C4-2B (cell line): ENCODE data around the gene DDX27.

Experiments used
- H3K27ac ChIP-seq: fragments of 450-650 bp; 2 replicates; pipeline ENCODE4 v1.5.1; 2017
- CTCF ChIP-seq: fragments of 450-650 bp; conservative IDR thresholded peaks from 2 replicates; pipeline ENCODE4 v1.5.1; 2017; ENCODE audit warnings: mild to moderate bottlenecking
- ZFX ChIP-seq: fragments of 450-650 bp; IDR thresholded peaks from 2 replicates; pipeline ENCODE4 v1.6.1; 2017

Gene DDX27

GRCh38 chr20:49229381-49229780 lies 10.2 kb downstream of the DDX27 start:
- no peak overlapping the region for H3K27ac ChIP-seq

DNA sequence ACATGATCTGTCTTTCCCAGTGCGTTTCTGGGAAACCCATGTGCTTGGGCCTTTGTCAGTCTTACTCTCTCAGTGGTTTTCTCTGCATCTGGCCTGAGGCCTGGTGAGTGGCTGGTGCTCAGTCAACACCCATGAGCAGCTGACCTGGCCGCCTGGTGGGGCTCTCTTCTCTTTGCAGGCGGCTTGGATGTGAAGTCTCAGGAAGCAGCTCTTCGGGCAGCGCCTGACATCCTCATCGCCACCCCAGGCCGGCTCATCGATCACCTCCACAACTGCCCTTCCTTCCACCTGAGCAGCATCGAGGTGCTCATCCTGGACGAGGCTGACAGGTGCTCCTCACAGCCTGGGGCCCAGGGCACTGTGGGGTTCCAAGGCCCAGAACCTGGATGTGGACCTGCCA lies 10.8 kb downstream of the DDX27 start:
- no peak overlapping the region for H3K27ac ChIP-seq
- TF ChIP-seq CTCF, result no peak
- no peak for TF ChIP-seq ZFX

More at GRCh38 chr20:49229381-49229780, 10.2 kb downstream of the DDX27 start:
- TF ChIP-seq CTCF (no peak), ZFX (no peak)

- H3K27ac ChIP-seq, result no peak overlapping the region
- TF ChIP-seq ZFX (no peak), CTCF (no peak)
These were observed 11.4 kb downstream of the DDX27 start for GRCh38 chr20:49230561-49231133.

DNA sequence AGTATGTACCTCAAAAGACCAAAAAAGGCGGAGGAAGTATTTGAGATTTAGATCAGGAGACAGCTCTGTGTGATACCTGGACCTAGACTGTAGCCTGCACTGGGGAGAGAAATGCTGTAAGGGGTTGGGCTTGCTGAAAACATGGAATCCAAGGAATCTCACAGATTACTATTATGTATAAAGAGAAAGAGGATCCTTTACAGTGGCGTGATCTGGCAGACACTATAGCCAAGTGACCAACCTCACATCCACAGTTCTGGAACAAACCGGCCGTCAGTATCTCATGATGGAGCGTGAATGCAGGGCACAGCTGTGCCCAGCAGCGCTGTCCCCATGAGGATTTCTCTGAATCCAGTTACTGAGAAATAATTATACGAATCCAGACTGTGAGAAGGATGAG lies 12.3 kb downstream of the DDX27 start:
- H3K27ac ChIP-seq, result no peak overlapping the region
- TF ChIP-seq CTCF (no peak), ZFX (no peak)

- TF ChIP-seq ZFX (no peak), CTCF (no peak)
- no peak overlapping the region for H3K27ac ChIP-seq
These were observed 14.0 kb downstream of the DDX27 start for GRCh38 chr20:49233226-49233625.

DNA sequence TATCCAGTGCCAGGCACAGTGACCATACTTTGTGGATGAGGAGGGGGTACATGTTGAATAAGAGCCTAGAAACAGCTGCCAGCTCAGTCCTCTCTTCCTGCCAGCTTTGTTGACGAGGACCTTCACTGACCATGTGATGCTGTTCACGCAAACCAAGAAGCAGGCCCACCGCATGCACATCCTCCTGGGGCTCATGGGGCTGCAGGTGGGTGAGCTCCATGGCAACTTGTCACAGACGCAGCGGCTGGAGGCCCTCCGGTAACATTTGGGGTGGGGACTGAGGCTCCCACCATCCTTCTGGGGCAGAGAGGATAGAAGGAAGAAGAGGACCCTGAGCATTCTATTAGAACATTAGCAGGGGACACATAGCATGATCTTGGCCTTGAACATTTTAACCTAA lies 15.6 kb downstream of the DDX27 start:
- TF ChIP-seq CTCF (no peak), ZFX (no peak)
- H3K27ac ChIP-seq, result no peak overlapping the region

DNA sequence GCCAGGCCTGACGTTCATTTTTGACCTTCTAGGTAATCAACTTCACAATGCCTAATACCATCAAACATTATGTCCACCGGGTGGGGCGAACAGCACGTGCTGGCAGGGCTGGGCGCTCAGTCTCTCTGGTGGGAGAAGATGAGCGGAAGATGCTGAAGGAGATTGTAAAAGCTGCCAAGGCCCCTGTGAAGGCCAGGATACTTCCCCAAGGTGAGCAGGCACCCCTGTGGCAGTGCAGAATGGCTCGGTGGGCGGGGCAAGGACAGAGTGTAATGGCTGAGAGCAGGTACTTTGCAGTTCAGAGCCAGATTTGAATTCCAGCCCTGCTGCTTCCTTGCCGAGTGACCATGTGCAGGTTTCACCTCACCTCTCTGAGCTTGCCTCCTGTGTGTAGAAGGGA lies 17.1 kb downstream of the DDX27 start:
- TF ChIP-seq ZFX (no peak), CTCF (no peak)
- no peak overlapping the region for H3K27ac ChIP-seq
